Measurements from ENCODE around the gene DNM3.

DNM3 gene

DNA sequence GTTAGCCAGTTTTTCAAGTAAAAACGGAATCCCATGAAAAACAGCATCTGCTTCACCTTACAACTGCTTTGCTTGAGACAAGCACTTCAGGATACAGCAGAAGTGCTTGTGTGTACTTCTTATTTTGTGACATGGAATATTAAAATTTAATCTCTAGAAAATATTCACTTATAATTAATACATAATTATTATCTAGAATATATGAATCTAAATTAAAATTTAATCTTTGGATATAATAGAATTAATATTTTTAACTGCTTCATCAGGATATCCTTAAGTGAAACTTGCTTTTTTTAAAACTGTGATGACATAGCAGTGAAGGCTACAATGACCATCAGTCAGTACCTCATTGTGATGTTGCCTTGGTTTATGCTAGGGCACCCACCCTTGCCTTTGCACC is 430.8 kb downstream of the DNM3 start:
- no peaks in the 10 kb centered on the region for H3K9me2 ChIP-seq (replicated peaks; ENCODE audit: insufficient read depth, low read length)
- no peaks in the 10 kb centered on the region for H3K27me3 ChIP-seq (ENCODE audit: low read length)
- no peaks in the 10 kb centered on the region for H3K79me2 ChIP-seq (ENCODE audit: insufficient read depth, low read length)
- H3F3A ChIP-seq (ENCODE audit: insufficient read depth): no peaks in the 10 kb centered on the region
- no peak overlapping the region for H3K9ac ChIP-seq (ENCODE audit: low read length)
- TF ChIP-seq, protein P1, sequence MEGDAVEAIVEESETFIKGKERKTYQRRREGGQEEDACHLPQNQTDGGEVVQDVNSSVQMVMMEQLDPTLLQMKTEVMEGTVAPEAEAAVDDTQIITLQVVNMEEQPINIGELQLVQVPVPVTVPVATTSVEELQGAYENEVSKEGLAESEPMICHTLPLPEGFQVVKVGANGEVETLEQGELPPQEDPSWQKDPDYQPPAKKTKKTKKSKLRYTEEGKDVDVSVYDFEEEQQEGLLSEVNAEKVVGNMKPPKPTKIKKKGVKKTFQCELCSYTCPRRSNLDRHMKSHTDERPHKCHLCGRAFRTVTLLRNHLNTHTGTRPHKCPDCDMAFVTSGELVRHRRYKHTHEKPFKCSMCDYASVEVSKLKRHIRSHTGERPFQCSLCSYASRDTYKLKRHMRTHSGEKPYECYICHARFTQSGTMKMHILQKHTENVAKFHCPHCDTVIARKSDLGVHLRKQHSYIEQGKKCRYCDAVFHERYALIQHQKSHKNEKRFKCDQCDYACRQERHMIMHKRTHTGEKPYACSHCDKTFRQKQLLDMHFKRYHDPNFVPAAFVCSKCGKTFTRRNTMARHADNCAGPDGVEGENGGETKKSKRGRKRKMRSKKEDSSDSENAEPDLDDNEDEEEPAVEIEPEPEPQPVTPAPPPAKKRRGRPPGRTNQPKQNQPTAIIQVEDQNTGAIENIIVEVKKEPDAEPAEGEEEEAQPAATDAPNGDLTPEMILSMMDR (IDR thresholded peaks at IDR 0.05; ENCODE audit: insufficient read depth, low read length, poor library complexity, severe bottlenecking): no peak
- no peak for TF ChIP-seq EZH2phosphoT487 (conservative IDR thresholded peaks at IDR 0.05; ENCODE audit: low read length)
- no peaks in the 10 kb centered on the region for H3K36me3 ChIP-seq (ENCODE audit: low read length)
- no peaks in the 10 kb centered on the region for H4K20me1 ChIP-seq (ENCODE audit: low read depth, low read length)
- H3K27ac ChIP-seq (ENCODE audit: low read depth, low read length): no peak overlapping the region
- H3K9me3 ChIP-seq (ENCODE audit: insufficient read depth, low read length): no peaks in the 10 kb centered on the region
- no peak overlapping the region for H3K4me2 ChIP-seq (ENCODE audit: low read depth, low read length, poor library complexity, severe bottlenecking)
- no peak overlapping the region for H3K4me3 ChIP-seq (ENCODE audit: insufficient read depth, low read length, poor library complexity, severe bottlenecking)
- H2AFZ ChIP-seq (ENCODE audit: low read depth, low read length, severe bottlenecking): no peak overlapping the region

DNA sequence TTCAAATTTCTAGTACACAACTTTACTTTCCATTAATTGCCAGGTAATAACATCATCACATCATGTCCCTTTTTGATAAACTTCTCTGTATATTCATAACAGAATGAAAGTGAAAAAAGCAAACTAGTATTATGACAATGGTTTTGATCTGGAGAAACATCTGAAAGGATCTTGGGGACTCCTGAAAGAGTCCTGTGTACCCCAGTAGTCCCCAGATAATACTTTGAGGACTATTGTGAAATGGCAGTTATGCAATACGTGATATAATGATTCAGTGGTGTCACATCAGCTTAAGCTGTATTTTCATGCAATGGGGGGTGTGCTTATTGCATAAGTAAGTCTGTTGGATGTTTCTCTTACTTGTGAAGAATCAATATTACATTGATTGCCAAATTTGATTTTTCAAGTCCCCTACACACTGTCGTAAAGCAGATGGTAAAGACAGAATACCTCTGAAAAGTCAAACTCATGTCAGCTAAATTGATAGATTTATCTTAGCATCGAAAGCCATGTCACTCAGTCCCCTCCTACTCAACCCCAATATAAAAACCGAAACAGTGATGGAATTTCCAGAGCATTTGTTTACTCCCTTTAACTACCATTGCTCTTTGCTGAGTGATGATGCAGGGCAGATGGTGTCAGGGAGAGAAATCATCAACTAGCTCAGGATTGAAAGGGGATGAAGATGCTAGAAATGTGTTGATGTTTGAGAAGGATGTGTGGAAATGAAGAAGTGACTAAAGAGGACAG is 432.5 kb downstream of the DNM3 start:
- Histone ChIP-seq H3F3A (ENCODE audit: insufficient read depth) (no peaks in the 10 kb centered on the region), H3K9me2 (replicated peaks; ENCODE audit: insufficient read depth, low read length) (no peaks in the 10 kb centered on the region), H3K27me3 (ENCODE audit: low read length) (no peaks in the 10 kb centered on the region), H3K36me3 (ENCODE audit: low read length) (no peaks in the 10 kb centered on the region), H3K27ac (ENCODE audit: low read depth, low read length) (no peak overlapping the region), H2AFZ (ENCODE audit: low read depth, low read length, severe bottlenecking) (no peak overlapping the region), H4K20me1 (ENCODE audit: low read depth, low read length) (no peaks in the 10 kb centered on the region), H3K4me2 (ENCODE audit: low read depth, low read length, poor library complexity, severe bottlenecking) (no peak overlapping the region), H3K4me3 (ENCODE audit: insufficient read depth, low read length, poor library complexity, severe bottlenecking) (no peak overlapping the region), H3K9me3 (ENCODE audit: insufficient read depth, low read length) (no peaks in the 10 kb centered on the region), H3K9ac (ENCODE audit: low read length) (no peak overlapping the region), H3K79me2 (ENCODE audit: insufficient read depth, low read length) (no peaks in the 10 kb centered on the region)
- TF ChIP-seq, protein P1 (IDR thresholded peaks at IDR 0.05; ENCODE audit: insufficient read depth, low read length, poor library complexity, severe bottlenecking): no peak
- TF ChIP-seq EZH2phosphoT487 (conservative IDR thresholded peaks at IDR 0.05; ENCODE audit: low read length): no peak

DNA sequence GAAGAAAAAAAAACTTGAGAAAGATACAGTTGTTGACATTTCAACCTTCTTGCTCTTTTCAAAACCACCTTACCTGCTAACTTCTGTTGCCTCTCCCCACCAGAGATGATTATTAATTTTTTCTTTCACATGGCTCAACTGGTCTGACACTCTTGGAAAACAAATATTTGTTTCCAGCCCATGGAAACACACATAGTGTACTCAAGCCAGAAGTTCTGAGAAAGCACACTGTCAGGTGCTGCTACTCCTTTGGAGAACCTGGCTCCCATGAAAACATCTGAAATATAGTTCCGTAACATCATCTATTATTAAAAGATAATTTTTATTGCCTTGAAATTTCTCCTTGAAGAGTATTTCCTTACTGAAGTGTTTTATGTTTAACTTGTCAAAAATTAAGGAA is 434.2 kb downstream of the DNM3 start:
- TF ChIP-seq, protein P1 (IDR thresholded peaks at IDR 0.05; ENCODE audit: insufficient read depth, low read length, poor library complexity, severe bottlenecking): no peak
- TF ChIP-seq EZH2phosphoT487 (conservative IDR thresholded peaks at IDR 0.05; ENCODE audit: low read length): no peak
- Histone ChIP-seq H4K20me1 (ENCODE audit: low read depth, low read length) (no peaks in the 10 kb centered on the region), H3K4me2 (ENCODE audit: low read depth, low read length, poor library complexity, severe bottlenecking) (no peak overlapping the region), H3K36me3 (ENCODE audit: low read length) (no peaks in the 10 kb centered on the region), H3F3A (ENCODE audit: insufficient read depth) (no peaks in the 10 kb centered on the region), H3K27me3 (ENCODE audit: low read length) (no peaks in the 10 kb centered on the region), H3K9ac (ENCODE audit: low read length) (no peak overlapping the region), H2AFZ (ENCODE audit: low read depth, low read length, severe bottlenecking) (no peak overlapping the region), H3K4me3 (ENCODE audit: insufficient read depth, low read length, poor library complexity, severe bottlenecking) (no peak overlapping the region), H3K9me2 (replicated peaks; ENCODE audit: insufficient read depth, low read length) (no peaks in the 10 kb centered on the region), H3K9me3 (ENCODE audit: insufficient read depth, low read length) (no peaks in the 10 kb centered on the region), H3K79me2 (ENCODE audit: insufficient read depth, low read length) (no peaks in the 10 kb centered on the region), H3K27ac (ENCODE audit: low read depth, low read length) (no peak overlapping the region)
